CD4-positive, alpha-beta T cell treated with Interleukin-15 for 1 hour (primary cell): Measurements from ENCODE around the gene PSPH.
"Not testable (repeated sequence)": the region's sequence is repeated elsewhere in the genome, so short reads cannot be mapped to it uniquely, and the experiment has no call there.

Experiments
- DNase-seq: peaks from one replicate; pipeline ENCODE4 v3.0.0-alpha.2; 2020

Gene PSPH

GRCh38 chr7:56051339-56052191, at the start of gene PSPH, which contains the start of gene CCT6A:
Gene PSPH, minus strand, starts transcription at chr7:56051444. Its CDS starts 30,232 bp downstream, at chr7:56021212.
Gene CCT6A, plus strand, starts transcription at chr7:56051765. Its CDS starts 84 bp downstream, at chr7:56051849.
- DNase-seq: peak; percentile 87

- no peak for DNase-seq
These were observed 48.4 kb upstream of the PSPH start for GRCh38 chr7:56099653-56100052.

GRCh38 chr7:56098187-56099008, 47.2 kb upstream of the PSPH start:
- not testable (repeated sequence) for DNase-seq

GRCh38 chr7:56097700-56098099, 46.5 kb upstream of the PSPH start:
- DNase-seq: no peak

- DNase-seq: no peak
These were observed 41.7 kb upstream of the PSPH start, which contains the start of gene PHKG1 for GRCh38 chr7:56092789-56093531. Gene PHKG1, minus strand, starts transcription at chr7:56092952. Its CDS starts 4,011 bp downstream, at chr7:56088941.

- not testable (repeated sequence) for DNase-seq
These were observed 41.1 kb upstream of the PSPH start for GRCh38 chr7:56092388-56092787.

GRCh38 chr7:56091591-56091990, 40.3 kb upstream of the PSPH start:
- DNase-seq: no peak

GRCh38 chr7:56087445-56087844, 36.2 kb upstream of the PSPH start:
- no peak for DNase-seq

- DNase-seq: no peak
These were observed 35.5 kb upstream of the PSPH start for GRCh38 chr7:56086761-56087160.

- DNase-seq: no peak
These were observed 32.0 kb upstream of the PSPH start for GRCh38 chr7:56083150-56083785.

- DNase-seq: no peak
These were observed 30.5 kb upstream of the PSPH start for GRCh38 chr7:56081626-56082340.

GRCh38 chr7:56080726-56081435, 29.6 kb upstream of the PSPH start:
- not testable (repeated sequence) for DNase-seq

- no peak for DNase-seq
These were observed 28.4 kb upstream of the PSPH start for GRCh38 chr7:56079450-56080185.

- no peak for DNase-seq
These were observed 27.0 kb upstream of the PSPH start for GRCh38 chr7:56078196-56078595.

- no peak for DNase-seq
These were observed 26.4 kb upstream of the PSPH start for GRCh38 chr7:56077681-56078080.

- peak; percentile 64 for DNase-seq
These were observed 23.1 kb upstream of the PSPH start for GRCh38 chr7:56074371-56074791.

GRCh38 chr7:56066376-56066775, 15.1 kb upstream of the PSPH start:
- not testable (repeated sequence) for DNase-seq

- DNase-seq: peak; percentile 89
These were observed 12.8 kb upstream of the PSPH start, which contains the start of gene SUMF2 for GRCh38 chr7:56063882-56064625. Gene SUMF2, plus strand, starts transcription at chr7:56064286. Its CDS starts 26 bp downstream, at chr7:56064312.

- DNase-seq: no peak
These were observed 12.2 kb upstream of the PSPH start for GRCh38 chr7:56063500-56063881.
